Hematopoietic multipotent progenitor cell treated with erythropoietin and hydrocortisone succinate and interleukin-3 and kit ligand, for 17 days (in vitro differentiated cells): ENCODE results near the gene TMEM8B.

Experiments
- DNase-seq: peaks from one replicate; pipeline ENCODE4 v3.0.0-alpha.2; 2015; ENCODE audit warnings: low spot score

Gene TMEM8B

GRCh38 chr9:35829084-35829763 lies at the start of gene TMEM8B:
Gene TMEM8B, plus strand, starts transcription at chr9:35829228. Its CDS starts 220 bp downstream, at chr9:35829448.
- DNase-seq, result peak; percentile 90

- no peak for DNase-seq
Measured at GRCh38 chr9:35781066-35781465, 48.0 kb upstream of the TMEM8B start.

GRCh38 chr9:35783418-35783817 lies 45.6 kb upstream of the TMEM8B start:
- DNase-seq, result no peak

- DNase-seq, result no peak
Measured at GRCh38 chr9:35789541-35789940, 39.5 kb upstream of the TMEM8B start.

- peak; percentile 21 for DNase-seq
Measured at GRCh38 chr9:35790025-35790384, 39.0 kb upstream of the TMEM8B start.

- peak; percentile 82 for DNase-seq
Measured at GRCh38 chr9:35790385-35791296, 38.4 kb upstream of the TMEM8B start.

GRCh38 chr9:35791297-35791921 lies 37.6 kb upstream of the TMEM8B start, which contains the start of gene NPR2:
Gene NPR2, plus strand, starts transcription at chr9:35791591. Its CDS starts 818 bp downstream, at chr9:35792409.
- DNase-seq, result no peak

GRCh38 chr9:35792024-35792813 lies 36.8 kb upstream of the TMEM8B start:
- DNase-seq, result no peak

GRCh38 chr9:35792826-35793225 lies 36.2 kb upstream of the TMEM8B start:
- no peak for DNase-seq

GRCh38 chr9:35793461-35793860 lies 35.6 kb upstream of the TMEM8B start:
- no peak for DNase-seq

- DNase-seq, result no peak
Measured at GRCh38 chr9:35795695-35796094, 33.3 kb upstream of the TMEM8B start.

GRCh38 chr9:35797311-35798109 lies 31.5 kb upstream of the TMEM8B start:
- no peak for DNase-seq

GRCh38 chr9:35798658-35799374 lies 30.2 kb upstream of the TMEM8B start:
- peak; percentile 78 for DNase-seq

- no peak for DNase-seq
Measured at GRCh38 chr9:35800530-35800929, 28.5 kb upstream of the TMEM8B start.

GRCh38 chr9:35801328-35802128 lies 27.5 kb upstream of the TMEM8B start:
- no peak for DNase-seq

GRCh38 chr9:35806101-35806500 lies 22.9 kb upstream of the TMEM8B start:
- DNase-seq, result no peak

GRCh38 chr9:35808433-35808832 lies 20.6 kb upstream of the TMEM8B start:
- DNase-seq, result no peak

- DNase-seq, result no peak
Measured at GRCh38 chr9:35810122-35810521, 18.9 kb upstream of the TMEM8B start.

GRCh38 chr9:35811381-35812024 lies 17.5 kb upstream of the TMEM8B start:
- DNase-seq, result peak; percentile 28
